Muscle of back (tissue), 11 donors: ENCODE data around the gene SLC38A3. TPM values are rescaled to one million over a fixed set of nuclear protein-coding genes. Genes with fewer than 3 reads are reported as not detected.
"Not testable (repeated sequence)": the region's sequence is repeated elsewhere in the genome, so short reads cannot be mapped to it uniquely, and the experiment has no call there.

Experiments used
- DNase-seq, 3 donors: peaks; one replicate each; pipeline versions ENCODE4 v3.0.0 to v3.0.0-alpha.2; 2013
- polyA plus RNA-seq, 10 donors: library from polyadenylated mRNA; unstranded; fragments of 120-200 nt; gene quantifications; one replicate each; pipeline ENCODE4 v1.2.1, GENCODE V29; 2013; ENCODE audit not compliant: insufficient read length in 10 of 10

The SLC38A3 gene
- polyA plus RNA-seq, 10 donors, result 0.98 to 4.6 (median 2.4) TPM

DNA sequence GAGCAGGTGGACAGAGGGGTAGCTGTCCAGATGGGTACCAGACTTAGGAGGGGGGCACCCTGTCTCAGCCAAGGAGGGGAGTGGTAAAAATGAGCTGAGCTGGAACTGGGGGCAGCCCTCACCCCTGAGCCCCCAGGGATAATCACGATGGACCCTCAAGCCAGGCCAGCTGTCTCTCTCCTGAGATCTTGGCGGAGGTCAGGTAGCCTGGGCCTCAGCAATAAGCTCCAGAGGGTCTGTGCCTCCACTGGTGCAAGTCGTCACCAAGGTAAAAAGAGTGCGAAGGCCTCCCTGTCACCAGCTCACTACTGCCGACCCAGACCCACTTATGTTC, 5.1 kb downstream of the SLC38A3 start:
- DNase-seq, result no peak

DNA sequence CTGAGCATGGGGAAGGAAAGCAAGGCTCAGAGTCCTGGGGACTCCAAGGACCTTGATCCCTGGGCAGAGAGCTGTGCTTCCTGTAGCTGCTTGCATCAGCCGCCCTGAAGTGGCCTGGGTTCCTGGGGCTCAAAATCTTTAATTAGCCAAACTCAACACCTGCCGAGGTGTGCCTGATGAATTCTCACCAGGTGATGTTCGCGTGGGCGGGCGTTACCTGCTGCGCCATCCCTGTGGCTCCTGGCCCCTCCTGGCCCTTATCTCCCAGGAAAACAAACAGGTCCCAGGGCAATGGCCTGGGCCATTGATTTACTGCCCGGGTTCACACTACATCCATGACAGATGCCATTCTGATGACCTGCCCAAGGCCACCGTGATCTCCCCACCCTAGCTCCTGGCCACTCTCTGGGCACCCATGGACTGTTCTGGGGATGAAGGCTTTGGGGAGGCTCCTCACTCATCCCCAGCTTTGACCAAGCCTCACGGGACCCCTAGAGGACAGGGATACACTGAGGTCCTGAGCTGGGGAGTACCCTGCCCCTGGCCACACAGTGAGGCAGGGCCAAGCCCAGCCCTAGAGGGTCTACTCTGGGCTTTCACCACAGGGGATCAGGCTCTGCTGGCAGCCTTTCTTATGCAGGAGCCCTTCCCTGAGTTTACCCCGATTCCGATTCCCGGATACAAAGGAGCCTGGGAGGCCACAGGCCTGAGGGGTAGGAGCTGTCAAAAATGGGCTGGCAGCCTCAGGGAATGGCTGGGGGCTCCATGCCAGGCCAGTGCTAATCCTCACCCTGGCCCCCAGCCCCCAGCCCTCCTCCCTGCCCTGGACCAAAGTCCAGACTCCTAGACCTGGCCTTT, 5.7 kb downstream of the SLC38A3 start:
- no peak for DNase-seq

DNA sequence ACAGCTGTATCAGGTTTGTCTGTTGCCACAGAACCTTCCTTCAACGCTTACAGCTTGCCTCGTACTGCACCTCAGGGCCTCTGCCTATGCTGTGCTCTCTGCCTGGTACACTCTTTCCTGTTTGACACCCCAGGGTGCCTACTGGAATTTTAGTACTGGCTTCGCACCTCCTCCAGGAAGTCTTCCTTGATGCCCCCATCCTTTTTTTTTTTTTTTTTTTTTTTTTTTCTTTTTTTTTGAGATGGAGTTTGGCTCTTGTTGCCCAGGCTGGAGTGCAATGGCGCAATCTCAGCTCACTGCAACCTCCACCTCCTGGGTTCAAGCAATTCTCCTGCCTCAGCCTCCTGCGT, 6.3 kb downstream of the SLC38A3 start:
- not testable (repeated sequence) for DNase-seq

DNA sequence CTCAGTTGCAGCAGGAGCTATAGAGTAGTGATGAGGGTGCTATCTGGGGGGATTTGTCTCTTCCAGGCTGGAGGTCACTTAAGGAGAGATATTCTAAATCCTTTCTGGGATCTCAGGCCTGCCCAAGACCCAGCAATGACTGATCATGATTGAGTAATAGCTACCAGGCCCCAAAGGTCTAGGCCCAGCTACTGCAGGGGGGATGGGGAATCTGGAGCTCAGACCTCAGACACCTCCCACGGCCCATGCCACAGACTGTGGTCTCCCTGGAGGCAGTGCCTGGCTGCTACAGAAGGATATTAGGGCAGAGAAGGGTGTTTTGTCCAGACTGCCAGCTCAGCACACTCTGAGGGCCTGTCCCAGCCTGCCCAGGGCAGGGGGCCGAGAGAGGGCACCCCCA, 6.9 kb downstream of the SLC38A3 start:
- DNase-seq, result no peak

DNA sequence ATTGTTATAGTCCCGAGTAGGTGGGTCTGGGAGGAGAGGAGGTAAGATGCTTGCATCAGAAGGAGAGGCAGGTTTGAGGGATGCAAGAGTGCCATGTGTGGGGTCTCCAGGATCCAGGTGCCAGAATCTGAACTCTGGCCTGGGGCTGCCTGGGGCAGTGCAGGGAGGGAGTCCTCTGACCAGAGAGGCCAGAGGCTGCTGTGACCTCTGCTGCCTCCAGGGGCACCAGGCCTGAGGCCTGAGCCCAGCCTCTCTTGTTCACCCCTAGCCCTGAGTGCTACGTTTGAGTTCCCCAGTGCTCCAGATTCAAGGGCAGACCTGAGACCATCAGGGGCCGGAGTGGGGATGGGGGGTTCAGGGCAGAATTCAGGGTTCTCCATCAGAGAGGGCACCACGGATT, 7.4 kb downstream of the SLC38A3 start:
- no peak for DNase-seq

DNA sequence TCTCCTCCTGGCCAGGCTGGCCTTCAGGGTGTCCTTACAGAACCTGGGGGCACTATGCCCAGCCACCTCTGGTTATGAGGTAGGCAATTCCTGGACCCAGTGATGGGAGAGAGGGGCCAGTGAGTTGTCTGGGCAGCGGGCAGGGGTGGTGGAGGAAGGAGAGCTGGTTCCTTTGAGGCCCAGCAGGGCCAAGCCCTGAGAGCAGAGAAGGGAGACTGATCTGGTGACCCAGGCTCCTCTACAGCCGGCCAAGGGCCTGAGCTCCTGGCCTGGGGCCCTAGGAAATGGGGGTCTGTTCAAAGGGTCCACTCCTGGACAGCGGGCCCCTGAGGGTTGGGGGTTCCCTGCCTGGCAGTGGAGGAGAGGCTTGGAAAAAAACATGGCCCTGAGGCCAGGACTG, 7.9 kb downstream of the SLC38A3 start:
- no peak for DNase-seq

DNA sequence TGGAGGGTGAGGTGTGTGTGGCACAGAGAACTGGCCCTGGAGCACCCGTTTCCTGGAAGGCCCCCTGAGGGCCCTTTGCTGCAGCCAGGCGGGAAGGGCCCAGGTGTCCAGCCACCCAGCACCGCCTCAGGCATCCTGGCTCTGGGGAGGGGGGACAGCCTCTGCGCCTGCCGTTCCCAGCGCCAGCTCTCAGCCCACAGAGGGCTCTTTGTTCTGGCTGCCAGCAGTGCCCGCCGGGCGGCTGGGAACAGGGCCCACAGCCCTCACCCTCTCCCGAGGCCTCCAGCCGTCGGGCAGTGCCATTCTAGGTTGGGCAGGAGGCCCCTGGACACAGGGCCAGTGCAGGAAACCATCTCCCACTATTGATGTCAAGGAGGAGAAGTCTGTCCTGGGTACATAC, 8.3 kb downstream of the SLC38A3 start:
- DNase-seq, result no peak

DNA sequence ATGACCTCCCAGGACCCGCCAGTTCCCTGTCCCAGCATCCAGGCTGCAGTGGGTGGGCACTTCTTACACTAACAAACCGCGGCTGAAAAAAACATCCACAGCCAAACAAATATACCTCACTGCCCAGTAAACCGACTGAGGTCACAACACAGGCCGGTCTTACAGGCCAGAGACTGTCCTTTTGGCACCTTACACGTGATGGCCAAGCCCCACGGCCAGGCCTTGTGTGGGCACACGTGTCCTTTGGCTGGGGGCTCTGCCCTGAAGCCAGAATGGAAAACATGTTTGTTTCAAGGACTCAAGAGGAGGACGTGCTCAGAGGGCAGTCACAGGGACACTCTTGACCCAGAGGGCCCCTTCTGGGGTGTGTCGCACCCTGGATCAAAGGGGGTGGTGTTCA, 9.8 kb downstream of the SLC38A3 start:
- DNase-seq, result no peak

DNA sequence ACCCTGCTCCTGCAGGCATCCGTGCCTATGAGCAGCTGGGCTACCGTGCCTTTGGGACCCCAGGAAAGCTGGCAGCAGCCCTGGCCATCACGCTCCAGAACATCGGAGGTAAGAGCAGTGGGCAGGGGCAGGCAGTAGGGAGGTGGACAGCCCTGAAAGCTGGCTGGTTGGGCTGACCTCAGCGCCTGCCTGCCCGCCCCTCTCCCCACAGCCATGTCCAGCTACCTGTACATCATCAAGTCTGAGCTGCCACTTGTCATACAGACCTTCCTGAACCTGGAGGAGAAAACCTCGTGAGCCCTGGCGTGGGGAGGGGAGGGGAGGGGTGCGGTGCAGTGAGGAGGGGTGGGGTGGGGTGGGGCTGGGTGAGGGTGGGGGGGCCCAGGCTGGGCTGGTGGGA, 10.5 kb downstream of the SLC38A3 start:
- DNase-seq, result no peak

DNA sequence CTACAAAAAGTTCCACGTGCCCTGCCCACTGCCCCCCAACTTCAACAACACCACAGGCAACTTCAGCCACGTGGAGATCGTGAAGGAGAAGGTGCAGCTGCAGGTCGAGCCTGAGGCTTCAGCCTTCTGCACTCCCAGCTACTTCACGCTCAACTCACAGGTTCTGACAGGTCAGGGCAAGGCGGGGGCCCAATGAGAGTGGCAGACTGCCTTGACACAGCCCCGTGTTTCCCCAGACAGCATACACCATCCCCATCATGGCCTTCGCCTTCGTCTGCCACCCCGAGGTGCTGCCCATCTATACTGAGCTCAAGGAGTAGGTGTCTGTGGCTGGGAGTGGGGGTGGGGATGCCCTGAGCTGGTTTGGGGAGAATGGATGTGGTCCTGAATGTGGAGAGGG, 12.6 kb downstream of the SLC38A3 start:
- DNase-seq, result no peak

DNA sequence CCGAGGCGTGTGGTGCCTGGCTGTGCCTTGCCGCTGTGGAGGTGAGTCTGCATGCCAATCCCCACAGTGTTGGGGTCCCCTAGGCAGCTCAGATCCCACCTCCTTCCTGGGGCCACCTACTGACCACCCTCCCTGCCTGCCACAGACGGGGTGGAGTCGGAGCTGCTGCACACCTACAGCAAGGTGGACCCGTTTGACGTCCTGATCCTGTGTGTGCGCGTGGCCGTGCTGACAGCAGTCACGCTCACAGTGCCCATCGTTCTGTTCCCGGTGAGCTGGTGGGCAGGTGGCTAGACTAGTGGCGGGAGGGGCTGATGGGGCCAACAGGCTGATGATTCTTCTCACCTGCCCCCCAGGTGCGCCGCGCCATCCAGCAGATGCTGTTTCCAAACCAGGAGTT, 13.4 kb downstream of the SLC38A3 start:
- no peak for DNase-seq

DNA sequence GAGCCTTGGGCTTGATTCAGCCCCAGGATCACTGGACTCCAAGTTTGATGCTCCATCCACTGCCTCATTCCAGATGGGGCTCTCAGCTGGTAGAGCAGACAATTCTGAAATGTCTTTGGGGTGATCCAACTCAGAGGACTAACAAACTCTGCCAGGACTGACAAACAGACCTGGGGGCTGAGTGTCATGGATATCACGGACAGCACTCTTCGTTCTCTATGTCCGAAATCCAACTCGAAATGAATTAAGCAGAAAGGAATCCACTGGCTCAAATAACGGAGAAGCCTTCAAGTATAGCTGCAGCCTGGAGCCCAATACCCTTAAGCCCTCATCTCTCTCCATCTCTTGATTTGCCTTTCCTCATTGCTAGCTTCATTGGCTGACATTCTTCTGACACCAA, 14.2 kb downstream of the SLC38A3 start:
- no peak for DNase-seq

DNA sequence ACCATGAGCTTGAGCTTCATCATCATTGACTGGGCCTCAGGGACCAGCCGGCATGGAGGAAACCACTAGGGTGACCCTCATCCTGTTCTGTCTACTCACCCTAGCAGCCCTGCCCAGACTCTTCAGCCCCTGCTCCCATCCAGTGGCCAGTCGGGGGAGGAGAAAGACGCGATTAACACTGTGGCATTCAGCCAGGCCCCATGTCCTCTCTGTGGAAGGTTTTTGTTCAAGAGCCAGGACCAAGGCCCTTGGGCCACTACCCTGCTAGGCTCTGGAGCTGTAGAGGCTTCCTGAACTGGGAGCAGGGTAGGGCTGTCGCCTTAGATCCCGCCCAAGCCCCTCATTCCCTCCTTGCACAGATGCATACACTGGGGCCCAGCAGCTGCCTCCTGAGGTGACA, 15.0 kb downstream of the SLC38A3 start:
- no peak for DNase-seq

DNA sequence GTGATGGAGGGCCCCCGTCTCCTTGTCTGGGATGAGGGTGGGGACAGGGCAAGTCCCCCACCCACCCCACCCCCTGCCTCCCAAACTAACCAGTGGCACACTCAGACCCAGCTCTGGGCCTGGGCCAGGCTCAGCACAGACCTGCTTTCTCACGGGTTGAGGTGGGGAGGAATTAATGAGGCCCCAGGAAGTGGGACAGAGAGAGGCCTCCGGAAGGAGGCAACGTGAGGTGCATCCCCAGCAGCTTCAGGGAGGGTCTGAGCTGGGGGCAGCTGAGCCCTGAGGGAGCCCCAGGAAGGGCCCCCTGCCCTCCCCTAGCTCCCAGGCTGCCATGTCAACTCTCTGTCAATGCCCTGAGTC, 16.0 kb downstream of the SLC38A3 start:
- no peak for DNase-seq

DNA sequence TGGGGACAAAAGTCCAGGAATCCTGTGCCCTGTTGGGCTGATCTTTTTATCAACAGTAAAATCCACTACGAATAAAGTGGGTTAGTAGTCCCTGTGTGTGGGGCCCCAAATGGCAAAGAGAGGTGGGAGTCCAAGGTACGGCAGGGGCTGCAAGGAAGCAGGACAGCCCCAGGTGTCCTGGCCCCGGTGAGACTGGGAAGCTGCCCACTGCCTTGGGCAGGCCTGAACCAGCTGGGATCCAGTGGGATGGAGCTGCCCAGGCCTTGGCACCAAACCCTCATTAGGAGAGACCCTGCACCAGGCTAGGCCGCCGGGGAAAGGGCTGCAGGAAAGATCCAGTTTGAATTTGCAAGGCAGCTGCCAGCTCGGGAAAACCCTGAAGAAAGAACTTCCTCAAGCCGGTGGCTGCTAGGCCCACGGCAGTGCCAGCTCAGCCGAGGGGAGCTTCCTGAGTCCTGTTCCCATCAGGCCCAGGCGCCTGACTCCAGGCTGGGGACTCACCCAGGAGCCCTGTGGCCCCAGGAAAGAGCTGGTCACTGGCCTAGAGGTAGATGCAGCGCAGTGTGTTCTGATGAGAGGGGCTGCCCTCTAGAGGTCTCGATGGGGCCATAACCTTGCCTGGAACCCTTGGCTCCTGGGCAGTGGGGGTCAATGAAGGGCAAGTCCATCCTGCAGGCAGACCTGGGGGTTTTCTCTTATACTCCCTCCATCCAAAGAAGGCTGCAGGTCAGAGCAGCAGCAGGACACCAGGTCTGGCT, 16.5 kb downstream of the SLC38A3 start:
- DNase-seq, result no peak

DNA sequence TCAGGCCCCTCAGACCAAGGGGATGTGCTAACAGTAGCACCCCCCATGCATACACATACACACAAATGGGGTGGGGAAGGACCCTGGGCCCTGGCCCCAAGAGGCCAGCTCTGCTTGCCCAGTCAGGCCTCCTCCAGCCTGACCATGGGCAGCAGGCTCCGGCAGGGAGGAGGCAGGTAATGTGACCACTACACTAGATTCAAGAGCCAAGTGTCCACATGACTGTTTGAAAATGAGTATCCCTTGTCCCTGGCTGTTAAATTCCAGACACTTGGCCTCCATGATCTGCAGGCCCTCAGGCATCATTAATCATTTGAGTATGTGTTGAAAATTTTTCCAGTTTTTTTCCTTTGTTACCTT, 17.1 kb downstream of the SLC38A3 start:
- DNase-seq, result no peak

DNA sequence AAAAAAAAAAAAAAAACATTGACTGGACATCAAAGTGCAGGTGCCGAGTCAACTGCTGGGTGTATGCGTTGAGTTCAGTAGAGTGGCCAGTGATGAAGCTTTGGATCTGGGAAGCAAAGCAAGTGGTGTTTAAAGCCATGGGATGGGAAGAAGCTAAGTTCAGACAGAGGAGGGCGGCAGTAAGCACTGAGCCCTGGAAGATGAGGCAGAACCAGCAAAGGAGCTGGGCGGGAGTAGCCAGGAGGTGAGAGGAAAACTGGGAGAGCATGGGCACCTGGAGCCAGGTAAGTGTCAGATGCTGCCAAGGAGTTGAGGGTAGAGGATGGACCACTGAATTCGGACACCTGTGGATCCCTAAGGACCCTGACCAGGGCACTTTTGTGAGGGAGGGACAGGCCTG, 19.6 kb downstream of the SLC38A3 start:
- no peak for DNase-seq

DNA sequence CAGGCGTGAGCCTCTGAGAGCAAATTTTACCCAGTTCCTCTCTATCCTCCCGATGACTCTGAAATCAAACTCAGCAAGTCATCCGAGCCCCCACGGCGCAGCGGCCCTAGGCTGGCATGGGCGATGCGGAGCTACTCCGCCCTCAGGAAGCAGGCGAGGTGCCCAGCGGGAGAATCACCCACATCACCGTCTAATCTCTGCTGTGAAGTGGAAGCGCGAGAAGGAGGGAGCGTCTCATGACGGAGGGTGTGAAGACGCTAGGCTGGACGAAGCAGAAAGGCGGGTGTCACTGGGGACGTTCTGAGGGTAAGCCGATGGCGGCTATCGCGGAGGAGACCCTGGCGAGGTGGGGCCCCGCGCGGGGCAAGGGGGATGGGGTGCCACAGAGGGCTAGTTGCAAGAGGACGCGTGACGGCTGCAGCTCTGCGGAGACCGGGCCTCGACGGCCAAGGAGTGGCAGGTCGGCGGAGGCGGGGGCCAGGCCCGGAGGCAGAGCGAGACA, 21.9 kb downstream of the SLC38A3 start:
- no peak for DNase-seq

DNA sequence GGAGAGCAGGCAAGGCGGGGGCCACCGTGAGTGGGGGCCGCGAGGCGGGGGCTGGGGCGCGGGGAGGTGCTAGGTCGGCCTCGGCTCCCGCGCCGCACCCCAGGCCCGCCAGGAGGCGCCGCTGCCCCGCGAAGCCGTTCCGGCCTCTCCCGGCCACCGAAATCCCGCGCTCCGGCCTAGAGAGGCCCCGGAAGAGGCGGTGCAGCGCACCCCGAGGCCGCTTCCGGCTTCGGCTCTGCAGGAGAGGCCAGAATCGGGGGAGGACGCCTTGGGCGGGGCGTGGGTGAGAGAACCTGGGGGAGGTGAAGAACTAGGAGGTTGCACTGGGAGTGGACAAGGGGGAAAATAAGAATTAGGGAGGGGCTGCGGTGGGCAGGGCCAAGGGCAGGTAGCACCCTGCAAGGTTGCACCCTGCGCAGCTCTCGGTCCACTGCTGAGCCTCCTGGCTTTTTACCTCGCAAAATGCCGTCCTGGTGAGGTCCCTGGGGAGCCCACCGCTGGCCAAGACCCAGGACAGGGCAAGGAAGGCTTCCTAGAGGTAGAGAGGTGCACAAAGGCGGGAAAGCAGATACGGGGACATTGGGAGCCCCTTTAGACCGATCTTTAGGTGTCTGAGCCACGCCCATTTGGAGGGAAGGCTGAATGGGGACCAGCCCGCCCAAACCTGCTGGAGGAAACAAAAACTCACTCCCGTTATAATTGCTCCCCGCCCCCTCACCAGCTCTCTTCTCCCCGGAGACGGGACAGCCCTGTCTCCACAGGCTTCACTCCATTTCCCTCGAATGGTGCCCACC, 22.5 kb downstream of the SLC38A3 start:
- DNase-seq, result peak; percentile 91 to 97 (median 94)

DNA sequence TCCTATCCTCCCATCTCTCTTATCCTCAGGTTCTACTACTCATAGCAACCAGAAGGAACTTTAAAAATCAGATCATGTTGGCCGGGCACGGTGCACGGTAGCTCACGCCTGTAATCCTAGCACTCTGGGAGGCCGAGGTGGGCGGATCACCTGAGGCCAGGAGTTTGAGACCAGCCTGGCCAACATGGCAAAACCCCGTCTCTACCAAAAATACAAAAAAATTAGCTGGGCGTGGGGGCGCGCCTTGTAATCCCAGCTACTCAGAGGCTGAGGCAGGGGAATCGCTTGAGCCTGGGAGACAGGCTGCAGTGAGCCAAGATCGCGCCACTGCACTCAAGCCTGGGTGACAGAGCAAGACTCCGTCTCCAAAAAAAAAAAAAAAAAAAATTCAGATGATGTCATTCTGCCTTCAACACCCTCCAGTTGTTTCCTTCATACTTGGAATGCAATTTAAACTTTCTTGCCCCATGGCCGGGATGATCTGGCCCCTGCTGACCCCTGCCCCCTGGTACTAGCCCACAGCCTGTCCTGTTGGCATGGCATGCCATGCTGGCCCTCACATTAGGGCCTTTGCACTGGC, 23.2 kb downstream of the SLC38A3 start:
- not testable (repeated sequence) for DNase-seq

DNA sequence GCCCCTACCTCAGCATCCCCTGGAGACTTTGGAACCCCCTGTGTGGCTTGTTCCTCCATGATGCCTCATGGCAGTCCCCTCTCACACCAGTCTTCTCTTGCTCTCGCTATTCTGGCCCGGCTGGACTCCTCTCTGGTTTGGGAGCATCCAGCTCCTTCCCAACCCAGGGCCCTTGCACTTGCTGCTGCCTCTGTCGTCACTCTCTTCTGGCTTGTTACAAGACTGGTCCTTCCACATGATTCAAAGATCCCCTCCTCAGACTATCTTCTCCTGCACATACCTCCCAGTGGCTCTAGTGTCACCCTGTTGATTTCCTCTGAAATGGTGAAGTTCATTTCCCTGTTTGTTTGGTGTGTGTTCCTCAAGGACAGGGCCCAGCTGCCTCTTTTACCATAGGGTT, 24.4 kb downstream of the SLC38A3 start:
- no peak for DNase-seq

DNA sequence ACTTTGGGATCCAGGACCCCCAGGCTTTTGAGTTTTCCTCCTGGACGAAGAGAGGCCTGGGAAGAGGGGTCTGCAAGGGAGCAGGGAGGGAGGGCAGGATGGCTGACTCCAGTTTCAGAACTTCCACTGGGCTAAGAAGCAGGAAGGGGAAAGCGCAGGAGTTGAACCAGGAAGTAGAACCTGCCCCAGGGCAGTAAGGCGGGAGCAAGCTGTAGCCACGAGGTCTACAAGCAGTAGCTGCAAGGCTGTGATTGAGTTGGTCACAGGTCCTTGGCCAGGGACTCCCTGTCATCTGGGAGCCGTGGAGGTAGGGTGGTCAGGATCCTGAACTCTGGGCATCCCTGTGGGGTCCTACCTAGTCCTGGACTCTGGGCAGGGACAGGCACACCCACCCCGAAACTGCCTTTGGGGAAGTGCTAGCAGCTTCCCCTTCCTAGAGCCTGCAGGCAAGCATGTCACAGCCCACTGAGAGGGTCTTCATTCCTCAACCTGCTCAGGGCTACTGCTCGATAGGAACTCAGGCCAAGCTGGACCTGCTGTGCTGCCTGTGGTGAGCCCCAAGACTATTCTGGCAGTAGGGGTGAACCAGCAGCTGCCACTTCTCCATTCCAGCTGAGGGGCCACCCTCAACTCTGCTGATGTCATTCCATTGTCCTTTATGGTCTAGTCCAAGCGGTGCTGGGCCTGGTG, 25.2 kb downstream of the SLC38A3 start:
- DNase-seq, result peak in 1 of 3 donors; percentile 43
